ENCODE measurements around the gene ALDH2.
"Not testable (repeated sequence)": the region's sequence is repeated elsewhere in the genome, so short reads cannot be mapped to it uniquely, and the experiment has no call there.

Gene ALDH2

GRCh38 chr12:111733340-111733915 lies 33.3 kb upstream of the ALDH2 start:
- no peak for DNase-seq (ENCODE audit: low read depth)
- TF ChIP-seq, protein P1, sequence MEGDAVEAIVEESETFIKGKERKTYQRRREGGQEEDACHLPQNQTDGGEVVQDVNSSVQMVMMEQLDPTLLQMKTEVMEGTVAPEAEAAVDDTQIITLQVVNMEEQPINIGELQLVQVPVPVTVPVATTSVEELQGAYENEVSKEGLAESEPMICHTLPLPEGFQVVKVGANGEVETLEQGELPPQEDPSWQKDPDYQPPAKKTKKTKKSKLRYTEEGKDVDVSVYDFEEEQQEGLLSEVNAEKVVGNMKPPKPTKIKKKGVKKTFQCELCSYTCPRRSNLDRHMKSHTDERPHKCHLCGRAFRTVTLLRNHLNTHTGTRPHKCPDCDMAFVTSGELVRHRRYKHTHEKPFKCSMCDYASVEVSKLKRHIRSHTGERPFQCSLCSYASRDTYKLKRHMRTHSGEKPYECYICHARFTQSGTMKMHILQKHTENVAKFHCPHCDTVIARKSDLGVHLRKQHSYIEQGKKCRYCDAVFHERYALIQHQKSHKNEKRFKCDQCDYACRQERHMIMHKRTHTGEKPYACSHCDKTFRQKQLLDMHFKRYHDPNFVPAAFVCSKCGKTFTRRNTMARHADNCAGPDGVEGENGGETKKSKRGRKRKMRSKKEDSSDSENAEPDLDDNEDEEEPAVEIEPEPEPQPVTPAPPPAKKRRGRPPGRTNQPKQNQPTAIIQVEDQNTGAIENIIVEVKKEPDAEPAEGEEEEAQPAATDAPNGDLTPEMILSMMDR (conservative IDR thresholded peaks at IDR 0.05; ENCODE audit: low read depth, low read length): no peak
- H3K4me3 ChIP-seq (ENCODE audit: low read depth, low read length): no peak overlapping the region

GRCh38 chr12:111739524-111739923 lies 27.2 kb upstream of the ALDH2 start:
- H3K4me3 ChIP-seq (ENCODE audit: low read depth, low read length): not testable (repeated sequence)

DNA sequence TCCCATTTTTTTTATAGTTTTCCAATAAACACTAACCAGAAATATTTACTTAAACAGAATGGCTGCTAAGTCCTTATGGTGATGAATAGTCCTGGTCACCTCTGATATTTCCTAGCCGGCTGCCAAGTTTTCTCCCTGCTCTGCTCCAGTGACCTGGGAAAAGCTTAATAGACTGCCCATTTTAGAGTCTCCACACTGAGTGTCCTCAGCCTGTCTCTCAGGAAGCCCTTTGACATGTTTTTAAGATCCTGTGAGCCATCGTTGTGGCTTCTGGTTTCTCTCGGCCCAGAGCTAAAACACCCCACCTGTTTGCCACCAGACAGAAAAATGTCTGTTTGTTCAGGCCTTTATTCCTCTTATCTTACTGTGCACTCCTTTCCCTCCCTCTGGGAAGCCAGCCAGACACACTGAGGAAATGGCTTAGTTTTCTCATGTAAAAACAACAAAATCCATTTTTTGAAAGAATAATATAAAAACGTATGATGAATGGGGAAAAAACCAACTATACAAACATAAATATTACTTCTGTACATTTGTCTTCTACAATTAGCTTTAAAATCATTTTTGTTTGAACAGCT lies 25.4 kb upstream of the ALDH2 start:
- H3K4me3 ChIP-seq (ENCODE audit: low read depth, low read length): no peak overlapping the region
- DNase-seq (ENCODE audit: low read depth): peak; percentile 56
- TF ChIP-seq, protein P1 (conservative IDR thresholded peaks at IDR 0.05; ENCODE audit: low read depth, low read length): no peak

More at GRCh38 chr12:111739524-111739923, 27.2 kb upstream of the ALDH2 start:
- not testable (repeated sequence) for DNase-seq (ENCODE audit: low read depth)

GRCh38 chr12:111745211-111745610 lies 21.5 kb upstream of the ALDH2 start:
- DNase-seq (ENCODE audit: low read depth): no peak
- TF ChIP-seq, protein P1 (conservative IDR thresholded peaks at IDR 0.05; ENCODE audit: low read depth, low read length): no peak
- H3K4me3 ChIP-seq (ENCODE audit: low read depth, low read length): no peak overlapping the region

- no peak for DNase-seq (ENCODE audit: low read depth)
- TF ChIP-seq, protein P1 (conservative IDR thresholded peaks at IDR 0.05; ENCODE audit: low read depth, low read length): no peak
- no peak overlapping the region for H3K4me3 ChIP-seq (ENCODE audit: low read depth, low read length)
Measured at GRCh38 chr12:111747333-111747732, 19.4 kb upstream of the ALDH2 start.

DNA sequence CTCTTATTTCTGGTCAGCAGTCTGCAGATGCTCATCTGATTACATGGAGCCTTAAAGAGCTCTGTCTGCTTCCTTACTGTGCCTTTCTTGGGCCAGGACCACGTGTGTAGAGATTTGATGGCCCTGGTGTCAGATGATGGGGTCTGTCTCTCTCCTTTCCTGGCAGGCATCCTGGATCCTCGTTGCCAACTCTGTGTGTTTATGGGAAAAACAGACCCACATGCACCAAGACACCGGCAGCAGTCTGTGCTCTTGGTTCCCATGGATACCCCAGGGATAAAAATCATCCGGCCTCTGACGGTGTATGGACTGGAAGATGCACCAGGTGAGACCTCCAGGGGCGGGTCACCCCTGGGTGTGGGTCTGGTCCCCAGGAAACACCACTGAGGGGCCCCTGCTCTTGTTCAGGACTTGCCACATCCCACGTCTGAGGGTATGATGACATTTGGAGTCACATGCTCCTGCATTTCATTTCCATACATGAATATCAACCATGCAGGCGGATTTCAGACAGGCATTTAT lies 18.5 kb upstream of the ALDH2 start:
- H3K4me3 ChIP-seq (ENCODE audit: low read depth, low read length): no peak overlapping the region
- no peak for DNase-seq (ENCODE audit: low read depth)
- TF ChIP-seq, protein P1 (conservative IDR thresholded peaks at IDR 0.05; ENCODE audit: low read depth, low read length): no peak

DNA sequence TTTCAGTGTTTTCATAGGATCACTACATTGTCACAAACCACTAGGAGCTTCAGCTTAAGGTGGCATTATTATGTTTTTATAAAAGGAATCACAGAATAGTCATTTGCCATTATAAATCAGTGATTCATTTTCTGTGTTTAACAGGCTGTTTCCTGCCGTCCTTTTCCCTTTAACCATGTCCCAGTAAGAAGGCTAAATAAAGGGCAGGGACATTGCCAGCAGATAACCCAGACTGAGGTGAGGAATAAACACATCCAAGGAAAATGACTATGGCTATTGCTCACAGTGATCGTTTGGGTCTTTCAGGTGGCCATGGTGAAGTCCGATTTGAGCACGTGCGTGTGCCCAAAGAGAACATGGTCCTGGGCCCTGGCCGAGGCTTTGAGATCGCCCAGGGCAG lies 17.9 kb upstream of the ALDH2 start:
- TF ChIP-seq, protein P1 (conservative IDR thresholded peaks at IDR 0.05; ENCODE audit: low read depth, low read length): no peak

More for the DNA sequence above, 17.9 kb upstream of the ALDH2 start:
- no peak overlapping the region for H3K4me3 ChIP-seq (ENCODE audit: low read depth, low read length)
- DNase-seq (ENCODE audit: low read depth): no peak

All from choroid plexus epithelial cell (primary cell).